KMS-11 (cell line): ENCODE measurements around the gene CCDC152.

Source experiments
- H2AFZ ChIP-seq: fragments of 200-600 bp; sonication (generic); 2 replicates; pipeline ENCODE4 v1.6.1; 2016; ENCODE audit warnings: antibody characterized with exemption, mixed run types, low read depth
- H3K27ac ChIP-seq: fragments of 200-600 bp; sonication (generic); 2 replicates; pipeline ENCODE4 v1.6.1; 2016; ENCODE audit warnings: mild to moderate bottlenecking, mixed run types
- H3K27me3 ChIP-seq: fragments of 200-600 bp; sonication (generic); 2 replicates; pipeline ENCODE4 v1.6.1; 2017; ENCODE audit warnings: mild to moderate bottlenecking, low read depth, mixed run types, moderate library complexity; ENCODE audit not compliant: insufficient read depth
- H3K36me3 ChIP-seq: fragments of 200-600 bp; sonication (generic); 2 replicates; pipeline ENCODE4 v1.6.1; 2017; ENCODE audit warnings: mild to moderate bottlenecking, mixed run types; ENCODE audit not compliant: insufficient read depth
- H3K4me1 ChIP-seq: fragments of 200-600 bp; sonication (generic); 2 replicates; pipeline ENCODE4 v1.6.1; 2016; ENCODE audit warnings: mild to moderate bottlenecking, low read depth, mixed run types; ENCODE audit not compliant: poor library complexity, severe bottlenecking
- H3K4me2 ChIP-seq: fragments of 200-600 bp; sonication (generic); 2 replicates; pipeline ENCODE4 v1.7.0; 2016; ENCODE audit warnings: mild to moderate bottlenecking, mixed run types
- H3K4me3 ChIP-seq: fragments of 200-600 bp; sonication (generic); IDR thresholded peaks from 2 replicates; pipeline ENCODE4 v1.6.1; 2017; ENCODE audit warnings: low read depth, low read length, mixed read lengths; ENCODE audit not compliant: insufficient read depth
- H3K79me2 ChIP-seq: fragments of 200-600 bp; sonication (generic); 2 replicates; pipeline ENCODE4 v1.6.1; 2016; ENCODE audit warnings: low read depth, mixed run types; ENCODE audit not compliant: insufficient read depth
- H3K9ac ChIP-seq: fragments of 200-600 bp; sonication (generic); 2 replicates; pipeline ENCODE4 v1.6.1; 2016; ENCODE audit warnings: mild to moderate bottlenecking, mixed run types
- H4K20me1 ChIP-seq: fragments of 200-600 bp; sonication (generic); 2 replicates; pipeline ENCODE4 v1.6.1; 2016; ENCODE audit warnings: mild to moderate bottlenecking, mixed run types; ENCODE audit not compliant: insufficient read depth
- CTCF ChIP-seq: fragments of 200-600 bp; sonication (generic); conservative IDR thresholded peaks from 2 replicates; pipeline ENCODE4 v1.6.1; 2017; ENCODE audit warnings: low read depth, mild to moderate bottlenecking, antibody characterized with exemption, low read length, moderate library complexity, mixed read lengths

CCDC152 gene

DNA sequence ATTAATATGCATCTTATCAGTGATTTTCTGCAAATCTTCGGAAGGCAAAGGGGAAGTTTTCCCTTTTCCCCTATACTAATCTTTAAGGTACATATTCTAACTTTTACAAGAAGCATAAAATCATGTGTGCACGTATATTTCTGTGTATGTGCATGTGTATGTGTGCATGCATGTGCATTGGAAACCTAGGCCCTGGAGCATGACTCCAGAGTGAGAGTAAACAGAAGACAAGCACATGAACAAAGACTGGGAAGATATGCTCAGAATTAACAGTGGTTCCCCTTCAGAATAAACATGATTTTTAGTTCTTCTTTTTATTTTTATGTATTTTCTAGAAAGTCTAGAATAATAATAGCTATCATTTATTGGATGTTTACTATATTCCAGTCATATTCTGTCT, 65.9 kb downstream of the CCDC152 start:
- H3K9ac ChIP-seq = no peak overlapping the region
- H3K4me3 ChIP-seq = no peak overlapping the region
- no peaks in the 10 kb centered on the region for H3K4me1 ChIP-seq
- no peak overlapping the region for H2AFZ ChIP-seq
- no peak overlapping the region for H3K27ac ChIP-seq
- H4K20me1 ChIP-seq = no peaks in the 10 kb centered on the region
- no peaks in the 10 kb centered on the region for H3K79me2 ChIP-seq
- H3K27me3 ChIP-seq = no peaks in the 10 kb centered on the region
- no peaks in the 10 kb centered on the region for H3K36me3 ChIP-seq
- H3K4me2 ChIP-seq = no peak overlapping the region
- TF ChIP-seq CTCF = no peak

- H3K27me3 ChIP-seq = no peaks in the 10 kb centered on the region
- no peak overlapping the region for H2AFZ ChIP-seq
- H3K4me2 ChIP-seq = no peak overlapping the region
- H3K9ac ChIP-seq = no peak overlapping the region
- H3K27ac ChIP-seq = no peak overlapping the region
- no peak for TF ChIP-seq CTCF
- no peaks in the 10 kb centered on the region for H3K79me2 ChIP-seq
- H3K4me3 ChIP-seq = no peak overlapping the region
- no peaks in the 10 kb centered on the region for H3K4me1 ChIP-seq
- H4K20me1 ChIP-seq = no peaks in the 10 kb centered on the region
- H3K36me3 ChIP-seq = no peaks in the 10 kb centered on the region
Observed at GRCh38 chr5:42824347-42824976, 67.8 kb downstream of the CCDC152 start.

DNA sequence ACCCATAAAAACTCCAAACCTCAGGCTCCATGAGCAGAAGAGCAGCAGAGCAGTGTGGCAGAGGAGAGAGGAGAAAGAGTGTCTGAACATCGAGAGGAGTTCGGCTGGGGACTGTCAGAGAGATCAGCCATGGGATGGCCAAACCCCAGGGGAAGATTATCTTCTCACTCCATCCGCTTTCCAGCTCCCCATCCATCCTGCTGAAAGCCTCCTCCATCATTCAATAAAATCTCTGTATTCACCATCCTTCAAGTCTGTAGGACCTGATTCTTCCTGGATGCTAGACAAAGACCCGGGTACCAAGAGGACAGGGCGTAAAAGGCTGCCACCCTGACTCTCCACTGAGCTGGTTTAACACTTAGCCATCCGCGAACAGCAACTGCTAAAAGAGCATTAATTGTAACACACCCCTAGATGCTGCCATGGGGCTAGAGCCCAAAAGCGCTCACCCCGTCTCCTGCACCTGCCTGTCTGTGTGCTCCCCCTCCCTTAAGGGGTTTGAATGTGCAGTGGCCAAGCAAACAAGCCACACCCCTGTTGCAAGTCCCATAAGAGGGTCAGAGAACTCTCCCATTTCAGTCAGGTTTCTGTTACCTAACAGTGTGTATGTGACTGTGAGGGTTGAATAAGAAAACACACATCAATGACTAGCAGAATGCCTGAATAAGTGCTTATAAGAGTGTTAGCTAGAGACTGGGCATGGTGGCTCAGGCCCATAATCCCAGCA, 69.0 kb downstream of the CCDC152 start:
- Histone ChIP-seq H3K27ac (no peak overlapping the region), H3K36me3 (no peaks in the 10 kb centered on the region), H3K4me3 (no peak overlapping the region), H3K4me1 (no peaks in the 10 kb centered on the region), H3K9ac (no peak overlapping the region), H2AFZ (no peak overlapping the region), H3K27me3 (no peaks in the 10 kb centered on the region), H4K20me1 (no peaks in the 10 kb centered on the region), H3K4me2 (no peak overlapping the region), H3K79me2 (no peaks in the 10 kb centered on the region)
- TF ChIP-seq CTCF = no peak

DNA sequence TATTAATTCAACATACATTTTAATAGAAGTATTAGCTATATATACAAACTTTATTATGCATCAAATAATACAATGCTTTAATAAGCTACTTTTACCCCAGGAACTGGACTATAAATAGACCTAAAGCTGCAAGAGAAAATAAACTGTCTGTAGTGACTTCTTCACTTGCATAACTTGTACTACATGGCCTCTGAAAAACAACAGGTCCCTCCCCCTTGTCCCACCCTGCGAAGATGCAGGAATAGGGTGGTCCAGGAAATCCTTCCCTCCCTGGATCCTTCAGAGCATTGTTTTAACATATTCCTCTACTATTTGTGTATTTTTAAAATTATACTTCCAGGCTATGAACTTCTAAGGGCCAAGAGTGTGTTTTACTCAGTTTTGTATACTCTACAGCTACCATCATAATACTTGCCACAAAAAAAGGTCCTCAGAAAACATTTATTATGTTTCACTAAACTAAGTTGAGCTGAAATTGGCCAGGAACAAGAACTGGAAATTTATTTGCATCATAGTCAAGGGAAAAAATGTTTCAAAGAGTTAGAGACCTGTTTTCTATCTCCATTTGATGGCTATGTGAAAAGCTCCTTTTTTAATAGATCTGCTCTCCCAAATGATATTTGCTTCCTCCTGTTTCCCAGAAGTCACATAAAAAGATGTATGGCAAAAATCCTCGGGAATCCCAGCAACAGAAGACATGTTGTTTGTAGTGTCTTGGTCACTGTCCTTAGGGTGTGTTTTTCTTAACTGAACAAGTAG, 70.3 kb downstream of the CCDC152 start:
- no peak overlapping the region for H3K27ac ChIP-seq
- no peaks in the 10 kb centered on the region for H3K79me2 ChIP-seq
- TF ChIP-seq CTCF = no peak
- H2AFZ ChIP-seq = no peak overlapping the region
- H3K27me3 ChIP-seq = no peaks in the 10 kb centered on the region
- H3K4me2 ChIP-seq = no peak overlapping the region
- H3K4me3 ChIP-seq = no peak overlapping the region
- no peak overlapping the region for H3K9ac ChIP-seq
- no peaks in the 10 kb centered on the region for H3K4me1 ChIP-seq
- H3K36me3 ChIP-seq = no peaks in the 10 kb centered on the region
- H4K20me1 ChIP-seq = no peaks in the 10 kb centered on the region
